ENCODE measurements around the gene NOL9.

Gene NOL9

GRCh38 chr1:6545276-6546112, 8.8 kb downstream of the NOL9 start:
- TF ChIP-seq FOXP2 (optimal IDR thresholded peaks at IDR 0.05; ENCODE audit: control extremely low read depth, extremely low read length, insufficient read depth) (no peak), EZH2 (IDR thresholded peaks at IDR 0.05) (no peak), POLR2AphosphoS5 (IDR thresholded peaks at IDR 0.05; ENCODE audit: borderline replicate concordance, low read depth, low read length) (no peak)
- no peak overlapping the region for H3K4me3 ChIP-seq
- H3K27ac ChIP-seq: no peak overlapping the region
- H3K36me3 ChIP-seq (ENCODE audit: insufficient read depth, low read length): peaks cover 71% of the 10 kb centered on the region
- H3K9me3 ChIP-seq (ENCODE audit: low read depth, low read length): no peaks in the 10 kb centered on the region
- no peak for DNase-seq (ENCODE audit: low read depth, low spot score)
- no peak overlapping the region for H3K9ac ChIP-seq (ENCODE audit: insufficient read length)

- TF ChIP-seq FOXP2 (optimal IDR thresholded peaks at IDR 0.05; ENCODE audit: control extremely low read depth, extremely low read length, insufficient read depth): no peak
- no peak for DNase-seq (ENCODE audit: low read depth, low spot score)
- Histone ChIP-seq H3K27ac (no peak overlapping the region), H3K9ac (ENCODE audit: insufficient read length) (no peak overlapping the region), H3K9me3 (ENCODE audit: low read depth, low read length) (no peaks in the 10 kb centered on the region), H3K36me3 (ENCODE audit: insufficient read depth, low read length) (peaks cover 65% of the 10 kb centered on the region), H3K4me3 (no peak overlapping the region)
These were observed 9.5 kb downstream of the NOL9 start for GRCh38 chr1:6544831-6545230.

GRCh38 chr1:6538956-6539355, 15.4 kb downstream of the NOL9 start:
- TF ChIP-seq POLR2AphosphoS5 (IDR thresholded peaks at IDR 0.05; ENCODE audit: borderline replicate concordance, low read depth, low read length): no peak
- no peak for TF ChIP-seq FOXP2 (optimal IDR thresholded peaks at IDR 0.05; ENCODE audit: control extremely low read depth, extremely low read length, insufficient read depth)
- no peak for TF ChIP-seq EZH2 (IDR thresholded peaks at IDR 0.05)
- H3K36me3 ChIP-seq (ENCODE audit: insufficient read depth, low read length): peaks cover 19% of the 10 kb centered on the region
- H3K9ac ChIP-seq (ENCODE audit: insufficient read length): no peak overlapping the region
- no peak overlapping the region for H3K27ac ChIP-seq
- no peak overlapping the region for H3K4me3 ChIP-seq
- no peaks in the 10 kb centered on the region for H3K9me3 ChIP-seq (ENCODE audit: low read depth, low read length)
- DNase-seq (ENCODE audit: low read depth, low spot score): no peak

GRCh38 chr1:6536291-6536690, 18.0 kb downstream of the NOL9 start:
- Histone ChIP-seq H3K9me3 (ENCODE audit: low read depth, low read length) (no peaks in the 10 kb centered on the region), H3K9ac (ENCODE audit: insufficient read length) (no peak overlapping the region), H3K4me3 (no peak overlapping the region), H3K27ac (no peak overlapping the region), H3K36me3 (ENCODE audit: insufficient read depth, low read length) (peaks cover 33% of the 10 kb centered on the region)
- DNase-seq (ENCODE audit: low read depth, low spot score): no peak
- TF ChIP-seq EZH2 (IDR thresholded peaks at IDR 0.05) (no peak), POLR2AphosphoS5 (IDR thresholded peaks at IDR 0.05; ENCODE audit: borderline replicate concordance, low read depth, low read length) (no peak), FOXP2 (optimal IDR thresholded peaks at IDR 0.05; ENCODE audit: control extremely low read depth, extremely low read length, insufficient read depth) (no peak)

- no peak overlapping the region for H3K27ac ChIP-seq
- H3K4me3 ChIP-seq: no peak overlapping the region
- H3K9me3 ChIP-seq (ENCODE audit: low read depth, low read length): no peaks in the 10 kb centered on the region
- no peak overlapping the region for H3K9ac ChIP-seq (ENCODE audit: insufficient read length)
- TF ChIP-seq FOXP2 (optimal IDR thresholded peaks at IDR 0.05; ENCODE audit: control extremely low read depth, extremely low read length, insufficient read depth) (no peak), EZH2 (IDR thresholded peaks at IDR 0.05) (no peak)
- H3K36me3 ChIP-seq (ENCODE audit: insufficient read depth, low read length): peaks cover 41% of the 10 kb centered on the region
- no peak for DNase-seq (ENCODE audit: low read depth, low spot score)
These were observed 19.1 kb downstream of the NOL9 start for GRCh38 chr1:6535214-6535613.

- H3K9me3 ChIP-seq (ENCODE audit: low read depth, low read length): no peaks in the 10 kb centered on the region
- no peak overlapping the region for H3K27ac ChIP-seq
- no peak overlapping the region for H3K4me3 ChIP-seq
- H3K36me3 ChIP-seq (ENCODE audit: insufficient read depth, low read length): peaks cover 43% of the 10 kb centered on the region
- no peak for DNase-seq (ENCODE audit: low read depth, low spot score)
- TF ChIP-seq EZH2 (IDR thresholded peaks at IDR 0.05): no peak
- TF ChIP-seq FOXP2 (optimal IDR thresholded peaks at IDR 0.05; ENCODE audit: control extremely low read depth, extremely low read length, insufficient read depth): no peak
- TF ChIP-seq POLR2AphosphoS5 (IDR thresholded peaks at IDR 0.05; ENCODE audit: borderline replicate concordance, low read depth, low read length): no peak
- no peak overlapping the region for H3K9ac ChIP-seq (ENCODE audit: insufficient read length)
These were observed 20.0 kb downstream of the NOL9 start for GRCh38 chr1:6534248-6534822.

GRCh38 chr1:6531996-6532395, 22.3 kb downstream of the NOL9 start:
- H3K27ac ChIP-seq: no peak overlapping the region
- no peak for TF ChIP-seq EZH2 (IDR thresholded peaks at IDR 0.05)
- TF ChIP-seq FOXP2 (optimal IDR thresholded peaks at IDR 0.05; ENCODE audit: control extremely low read depth, extremely low read length, insufficient read depth): no peak
- no peak for TF ChIP-seq POLR2AphosphoS5 (IDR thresholded peaks at IDR 0.05; ENCODE audit: borderline replicate concordance, low read depth, low read length)
- peaks cover 54% of the 10 kb centered on the region for H3K36me3 ChIP-seq (ENCODE audit: insufficient read depth, low read length)
- no peak overlapping the region for H3K4me3 ChIP-seq
- no peaks in the 10 kb centered on the region for H3K9me3 ChIP-seq (ENCODE audit: low read depth, low read length)
- no peak overlapping the region for H3K9ac ChIP-seq (ENCODE audit: insufficient read length)
- DNase-seq (ENCODE audit: low read depth, low spot score): no peak

GRCh38 chr1:6530504-6531160, 23.7 kb downstream of the NOL9 start:
- H3K9ac ChIP-seq (ENCODE audit: insufficient read length): no peak overlapping the region
- no peak overlapping the region for H3K27ac ChIP-seq
- H3K36me3 ChIP-seq (ENCODE audit: insufficient read depth, low read length): peaks cover 61% of the 10 kb centered on the region
- no peak for DNase-seq (ENCODE audit: low read depth, low spot score)
- no peaks in the 10 kb centered on the region for H3K9me3 ChIP-seq (ENCODE audit: low read depth, low read length)
- no peak for TF ChIP-seq FOXP2 (optimal IDR thresholded peaks at IDR 0.05; ENCODE audit: control extremely low read depth, extremely low read length, insufficient read depth)
- TF ChIP-seq POLR2AphosphoS5 (IDR thresholded peaks at IDR 0.05; ENCODE audit: borderline replicate concordance, low read depth, low read length): no peak
- no peak overlapping the region for H3K4me3 ChIP-seq
